ENCODE results near the gene MED31.
A peak's percentile ranks its signal among the peaks of the same experiment; 100 is the strongest.

The MED31 gene

GRCh38 chr17:6654841-6655731, 3.7 kb upstream of the MED31 start:
- DNase-seq: no peak

GRCh38 chr17:6651919-6652452, 581 bp upstream of the MED31 start:
- no peak for DNase-seq

DNA sequence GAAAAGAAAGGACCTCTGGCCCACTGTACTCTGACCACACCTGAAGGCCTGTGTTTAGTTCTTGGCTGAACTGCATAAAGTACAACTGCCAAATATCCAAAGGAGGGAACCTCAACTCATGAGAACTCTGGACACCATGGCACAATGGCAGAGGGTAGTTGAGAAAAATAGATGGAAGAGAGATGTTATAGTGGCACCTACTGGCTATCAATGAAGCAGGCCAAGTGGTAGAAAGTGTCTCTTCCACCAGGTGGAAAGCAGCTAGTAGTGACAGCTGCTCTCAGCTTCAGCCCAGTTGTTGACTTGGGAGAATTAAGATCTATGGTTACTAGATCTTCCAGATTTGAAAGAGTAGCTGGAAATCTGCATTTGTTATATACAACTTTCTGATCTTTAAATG, 3.2 kb downstream of the MED31 start:
- DNase-seq: no peak

GRCh38 chr17:6643451-6644125, 7.8 kb downstream of the MED31 start:
- DNase-seq: no peak

GRCh38 chr17:6642592-6642991, 8.8 kb downstream of the MED31 start:
- DNase-seq: no peak

- no peak for DNase-seq
Measured at GRCh38 chr17:6641247-6641863, 10.1 kb downstream of the MED31 start.

GRCh38 chr17:6640536-6641246, 10.7 kb downstream of the MED31 start, which contains the start of the genes KIAA0753 and TXNDC17:
KIAA0753 (minus strand) TSS chr17:6640711; CDS start chr17:6635103, 5,608 bp downstream.
TXNDC17 (plus strand) TSS chr17:6641060; CDS start chr17:6641083, 23 bp downstream.
- peak; percentile 93 for DNase-seq

DNA sequence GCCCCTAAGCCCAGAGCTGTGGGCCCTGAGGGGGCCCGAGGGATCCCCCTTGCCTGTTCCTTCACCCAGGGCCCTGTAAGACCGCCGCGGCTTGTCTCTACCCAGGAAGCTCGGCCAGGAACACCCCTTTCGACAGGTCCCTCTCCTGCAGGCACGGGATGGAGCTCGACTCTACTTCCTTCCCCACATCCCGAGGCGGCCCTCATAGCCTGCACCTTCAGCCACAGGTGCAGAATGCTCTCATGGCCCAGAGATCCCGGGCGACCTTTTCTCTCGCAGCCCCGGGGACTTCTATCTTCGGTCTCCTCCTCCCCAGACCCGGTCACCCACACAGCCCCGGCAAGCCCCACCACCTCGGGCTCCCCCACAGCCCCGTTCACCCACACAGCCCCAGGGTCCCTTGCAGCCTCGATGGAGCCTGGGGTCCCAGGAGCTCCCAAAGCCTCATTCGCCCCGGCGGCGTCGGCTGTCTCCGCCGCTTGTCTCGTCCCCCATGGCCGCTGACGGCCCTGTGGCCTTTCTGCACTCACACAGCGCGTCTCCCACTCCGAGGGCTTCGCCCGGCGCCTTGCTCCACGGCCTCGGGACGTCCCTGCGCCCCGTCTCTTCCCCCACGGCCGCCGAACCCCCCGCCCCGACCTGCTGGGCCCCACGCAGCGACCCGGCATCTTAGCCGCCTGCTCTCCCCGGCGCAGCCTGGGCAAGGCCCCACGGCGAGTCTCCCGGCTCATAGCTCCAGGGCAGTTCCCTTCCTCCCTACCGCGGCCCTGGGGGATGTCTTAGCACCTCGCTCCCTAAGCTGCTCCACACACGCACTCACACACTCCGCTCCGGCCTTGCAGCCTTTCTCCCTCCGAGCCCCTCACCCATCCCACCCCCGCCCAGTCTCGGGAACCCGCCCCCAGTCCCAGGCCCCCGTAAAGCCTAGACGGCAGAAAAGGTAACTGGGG, 11.5 kb downstream of the MED31 start:
- DNase-seq: no peak

- DNase-seq: no peak
Measured at GRCh38 chr17:6639014-6639585, 12.3 kb downstream of the MED31 start.

- DNase-seq: no peak
Measured at GRCh38 chr17:6638046-6638908, 13.1 kb downstream of the MED31 start.

DNA sequence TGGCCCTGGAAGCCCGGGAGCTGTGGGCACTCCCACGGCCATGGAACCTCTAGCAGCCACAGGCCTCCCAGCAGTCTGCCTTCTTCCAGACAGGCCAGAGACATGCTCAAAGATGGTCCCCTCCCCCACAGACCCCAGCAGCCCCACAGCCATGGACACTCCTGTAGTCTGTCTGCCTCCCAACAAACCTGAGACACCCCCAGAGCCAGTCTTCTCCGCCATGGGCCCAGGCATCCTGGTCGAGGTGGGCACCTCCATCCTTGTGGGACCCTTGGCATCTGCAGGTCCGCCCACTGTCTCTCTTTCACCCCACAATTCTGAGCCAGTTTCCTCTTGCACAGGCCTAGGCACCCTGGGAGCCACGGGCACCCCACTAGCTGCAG, 14.0 kb downstream of the MED31 start:
- DNase-seq: no peak

DNA sequence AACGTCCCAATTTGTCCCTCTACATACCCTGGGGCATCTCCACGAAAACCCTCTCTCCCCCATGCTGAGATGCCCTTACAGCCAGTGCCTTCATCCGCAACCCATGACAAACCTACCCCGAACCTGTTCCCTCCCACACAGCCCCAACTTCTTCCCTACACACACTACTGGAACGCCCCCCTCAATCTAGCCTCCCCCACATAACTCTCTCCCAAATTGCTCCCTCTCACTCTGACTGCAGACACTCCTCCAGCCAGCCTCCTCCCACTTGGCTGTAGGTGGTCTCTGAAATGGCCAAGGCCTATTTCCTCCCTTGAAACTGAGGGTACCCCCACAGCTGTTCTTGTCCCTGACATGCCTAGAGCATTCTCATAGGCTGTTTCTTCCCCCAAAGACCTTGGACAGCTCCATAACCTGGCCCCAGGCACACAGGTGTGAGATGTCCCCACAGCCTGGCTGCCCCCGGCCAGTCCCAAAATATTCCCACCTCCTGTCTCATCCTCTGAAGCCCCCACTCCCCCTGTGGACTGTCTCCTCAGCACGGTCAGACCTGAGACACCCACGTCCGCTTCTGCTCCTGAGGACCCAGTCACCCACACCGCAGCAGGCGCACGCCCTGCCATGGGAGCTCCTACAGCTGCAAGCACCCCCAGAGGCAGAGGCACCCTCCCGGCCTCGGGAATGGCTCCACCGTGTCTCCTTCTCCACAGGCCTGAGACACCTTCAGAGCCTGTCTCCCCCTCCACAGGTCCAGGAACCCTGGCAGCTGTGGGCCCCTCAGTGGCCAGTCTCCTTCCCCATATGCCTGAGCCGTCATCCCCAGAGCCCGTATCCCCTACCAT, 14.6 kb downstream of the MED31 start:
- DNase-seq: no peak

- no peak for DNase-seq
Measured at GRCh38 chr17:6636105-6636504, 15.3 kb downstream of the MED31 start.

DNA sequence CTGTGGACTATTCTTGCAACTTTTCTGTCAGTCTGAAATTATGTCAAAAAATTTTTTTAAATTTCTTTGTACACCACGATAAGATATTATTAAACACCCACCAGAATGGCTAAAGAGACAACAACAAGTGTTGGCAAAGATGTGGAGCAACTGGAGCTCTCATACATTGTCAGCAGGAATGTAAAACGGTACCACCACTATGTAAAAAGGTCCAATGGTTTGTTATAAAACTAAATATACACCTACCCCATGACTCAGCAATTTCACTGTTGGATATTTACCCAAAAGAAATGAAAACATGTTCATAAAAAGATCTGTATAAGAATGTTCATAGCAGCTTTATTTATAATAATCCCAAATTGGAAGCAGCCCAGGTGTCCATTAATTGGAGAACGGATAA, 18.1 kb downstream of the MED31 start:
- no peak for DNase-seq

- no peak for DNase-seq
Measured at GRCh38 chr17:6632530-6632929, 18.9 kb downstream of the MED31 start.

DNA sequence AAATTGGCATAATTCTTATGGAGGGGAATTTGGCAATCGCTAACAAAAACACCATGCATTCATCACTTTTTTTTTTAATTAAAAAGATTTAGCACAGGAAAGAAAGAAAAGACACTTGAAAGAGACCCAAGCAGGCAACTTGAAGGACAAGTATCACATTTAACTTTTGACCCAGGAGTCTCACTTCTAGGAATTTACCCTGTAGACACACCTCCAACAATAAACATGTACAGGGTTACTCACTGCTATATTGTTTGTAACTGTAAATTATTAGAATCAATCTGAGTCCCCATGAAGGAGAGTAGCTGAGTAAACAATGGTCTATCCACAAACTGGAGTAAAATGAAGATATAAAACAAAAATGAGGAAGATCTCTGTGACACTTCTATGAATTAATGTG, 21.0 kb downstream of the MED31 start:
- DNase-seq: no peak

DNA sequence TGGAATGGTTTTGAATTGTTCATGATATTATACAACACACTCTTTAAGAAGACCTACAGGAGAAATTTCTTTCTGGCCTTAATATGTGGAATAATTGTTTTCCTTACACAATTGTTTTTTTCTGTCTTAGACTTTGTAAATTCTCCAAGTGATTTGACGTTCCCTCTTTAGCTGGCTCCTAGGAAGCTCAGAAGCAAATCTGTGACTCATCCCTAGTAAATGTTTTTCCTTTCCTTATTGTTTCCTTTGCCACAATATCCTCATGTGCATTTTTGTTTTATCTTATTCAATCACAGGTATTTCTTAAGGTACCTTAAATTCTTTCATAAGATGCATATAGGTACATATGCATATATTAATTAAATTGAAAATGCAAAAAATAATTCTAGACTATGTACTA, 24.4 kb downstream of the MED31 start:
- DNase-seq: no peak

DNA sequence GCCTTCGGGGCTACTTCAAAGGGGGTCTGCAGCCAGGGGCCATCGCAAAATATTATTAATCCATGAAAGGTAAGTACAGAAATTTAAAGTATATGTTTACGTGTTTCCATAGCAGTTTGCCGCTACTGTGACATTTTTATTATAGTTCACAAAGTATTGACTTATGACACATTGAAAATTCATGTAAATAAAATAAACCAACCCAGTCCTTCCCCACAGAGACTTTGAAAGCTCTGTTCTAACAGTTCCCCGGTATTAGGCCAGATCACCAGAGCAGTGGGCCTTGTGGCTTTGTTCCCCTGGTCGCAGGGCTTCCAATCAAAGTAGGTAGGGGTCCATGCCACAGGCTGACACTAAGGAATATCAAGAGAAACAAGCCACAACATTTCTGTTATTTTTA, 24.8 kb downstream of the MED31 start:
- DNase-seq: no peak

GRCh38 chr17:6623941-6624340, 27.5 kb downstream of the MED31 start:
- no peak for DNase-seq

Data from stimulated activated CD4-positive, alpha-beta T cell treated with anti-CD3 and anti-CD28 coated beads, Interleukin-4, amount 100 ng/mL, for 24 hours (primary cell).